GM10847 (cell line): ENCODE results near the gene HIVEP3.

ENCODE experiments used
- POLR2A ChIP-seq: IDR thresholded peaks from 2 replicates; pipeline ENCODE4 v1.6.1; 2011; ENCODE audit not compliant: insufficient read length; ENCODE audit errors: extremely low read depth

Gene HIVEP3

GRCh38 chr1:41713557-41714327, 205.0 kb downstream of the HIVEP3 start:
- no peak for TF ChIP-seq POLR2A

GRCh38 chr1:41713141-41713540, 205.6 kb downstream of the HIVEP3 start:
- no peak for TF ChIP-seq POLR2A

GRCh38 chr1:41712695-41713094, 206.0 kb downstream of the HIVEP3 start:
- no peak for TF ChIP-seq POLR2A

- TF ChIP-seq POLR2A: no peak
Observed at GRCh38 chr1:41712081-41712480, 206.6 kb downstream of the HIVEP3 start.

GRCh38 chr1:41711581-41711980, 207.1 kb downstream of the HIVEP3 start:
- TF ChIP-seq POLR2A: no peak

GRCh38 chr1:41710980-41711379, 207.7 kb downstream of the HIVEP3 start:
- TF ChIP-seq POLR2A: no peak

- no peak for TF ChIP-seq POLR2A
Observed at GRCh38 chr1:41709873-41710272, 208.8 kb downstream of the HIVEP3 start.

GRCh38 chr1:41709331-41709730, 209.4 kb downstream of the HIVEP3 start:
- no peak for TF ChIP-seq POLR2A

- TF ChIP-seq POLR2A: no peak
Observed at GRCh38 chr1:41708332-41708731, 210.4 kb downstream of the HIVEP3 start.

- TF ChIP-seq POLR2A: no peak
Observed at GRCh38 chr1:41707793-41708192, 210.9 kb downstream of the HIVEP3 start.

- TF ChIP-seq POLR2A: no peak
Observed at GRCh38 chr1:41705798-41706197, 212.9 kb downstream of the HIVEP3 start.

GRCh38 chr1:41704196-41704595, 214.5 kb downstream of the HIVEP3 start:
- TF ChIP-seq POLR2A: no peak

GRCh38 chr1:41702771-41703170, 216.0 kb downstream of the HIVEP3 start:
- no peak for TF ChIP-seq POLR2A

GRCh38 chr1:41700986-41701535, 217.7 kb downstream of the HIVEP3 start:
- no peak for TF ChIP-seq POLR2A

- no peak for TF ChIP-seq POLR2A
Observed at GRCh38 chr1:41700581-41700980, 218.1 kb downstream of the HIVEP3 start.

GRCh38 chr1:41699861-41700248, 218.9 kb downstream of the HIVEP3 start:
- TF ChIP-seq POLR2A: no peak
